HG03571 (cell line): ENCODE results near the gene CAMTA1.

ENCODE experiments used
- ATAC-seq: cut with Tn5 transposase; IDR thresholded peaks from one replicate; pipeline ENCODE4 v1.9.1; 2021; ENCODE audit not compliant: unreplicated experiment

Gene CAMTA1

GRCh38 chr1:7632681-7633080 lies 847.4 kb downstream of the CAMTA1 start:
- no peak for ATAC-seq

GRCh38 chr1:7633506-7634245 lies 848.4 kb downstream of the CAMTA1 start:
- ATAC-seq = no peak

- no peak for ATAC-seq
Observed at GRCh38 chr1:7634546-7635240, 849.4 kb downstream of the CAMTA1 start.

- no peak for ATAC-seq
Observed at GRCh38 chr1:7636795-7637526, 851.7 kb downstream of the CAMTA1 start.

DNA sequence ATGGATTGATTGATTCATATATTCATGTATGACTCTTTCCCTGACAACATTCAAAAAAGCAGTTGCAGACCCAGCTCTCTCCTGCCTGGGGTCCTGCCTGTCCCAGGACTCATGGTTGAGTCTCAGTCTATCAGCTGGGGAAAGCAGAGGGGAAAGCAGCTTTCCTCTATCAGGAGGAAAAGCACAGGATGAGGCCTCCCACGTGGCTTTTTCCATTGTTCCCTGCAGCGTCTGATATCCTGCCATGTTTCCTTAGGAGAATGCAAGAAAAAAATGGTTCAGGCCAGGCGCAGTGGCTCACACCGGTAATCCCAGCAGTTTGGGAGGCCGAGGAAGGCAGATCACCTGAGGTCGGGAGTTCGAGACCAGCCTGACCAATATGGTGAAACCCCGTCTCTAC lies 852.8 kb downstream of the CAMTA1 start:
- no peak for ATAC-seq

DNA sequence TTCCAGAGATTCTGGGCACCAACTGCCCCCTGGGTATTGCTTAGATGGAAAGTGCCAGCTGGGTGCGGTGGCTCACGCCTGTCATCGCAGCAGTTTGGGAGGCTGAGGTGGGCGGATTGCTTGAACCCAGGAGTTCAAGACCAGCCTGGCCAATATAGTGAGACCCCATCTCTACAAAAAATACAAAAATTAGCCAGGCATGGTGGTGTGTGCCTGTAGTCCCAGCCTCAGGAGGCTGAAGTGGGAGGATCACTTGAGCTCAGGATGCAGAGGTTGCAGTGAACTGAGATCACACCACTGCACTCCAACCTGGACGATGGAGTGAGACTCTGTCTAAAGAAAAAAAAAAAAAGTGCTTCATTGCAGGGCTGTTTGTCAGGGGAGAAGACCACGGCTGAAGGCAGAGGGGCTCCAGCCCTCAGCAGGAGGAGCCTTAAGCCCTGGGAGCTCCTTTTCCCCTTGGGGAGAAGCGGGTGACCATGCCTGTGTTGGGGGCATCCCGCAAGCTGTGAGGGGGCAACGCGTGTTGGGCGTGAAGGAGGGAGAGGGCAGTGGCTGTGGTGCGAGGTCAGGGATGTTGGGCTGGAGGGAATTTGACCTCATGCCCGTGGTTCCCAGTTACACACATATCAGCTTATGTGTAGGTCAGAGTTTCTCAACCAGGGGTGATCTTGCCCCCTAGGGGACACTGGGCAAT lies 854.3 kb downstream of the CAMTA1 start:
- no peak for ATAC-seq

DNA sequence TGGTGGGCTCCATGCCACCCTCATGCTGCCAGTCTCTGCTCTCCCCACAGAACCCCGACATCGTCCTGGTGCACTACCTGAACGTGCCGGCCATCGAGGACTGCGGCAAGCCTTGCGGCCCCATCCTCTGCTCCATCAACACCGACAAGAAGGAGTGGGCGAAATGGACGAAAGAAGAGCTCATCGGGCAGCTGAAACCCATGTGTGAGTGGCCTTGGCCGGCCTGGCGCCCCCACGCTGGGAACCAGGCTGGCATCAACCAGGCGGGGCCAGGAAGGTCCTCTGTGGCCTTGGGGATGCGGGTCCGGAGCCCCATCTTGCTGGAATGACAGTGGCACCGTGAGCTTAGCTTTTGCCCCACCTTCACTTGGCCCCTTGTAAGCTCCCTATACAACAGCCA lies 855.1 kb downstream of the CAMTA1 start:
- no peak for ATAC-seq

DNA sequence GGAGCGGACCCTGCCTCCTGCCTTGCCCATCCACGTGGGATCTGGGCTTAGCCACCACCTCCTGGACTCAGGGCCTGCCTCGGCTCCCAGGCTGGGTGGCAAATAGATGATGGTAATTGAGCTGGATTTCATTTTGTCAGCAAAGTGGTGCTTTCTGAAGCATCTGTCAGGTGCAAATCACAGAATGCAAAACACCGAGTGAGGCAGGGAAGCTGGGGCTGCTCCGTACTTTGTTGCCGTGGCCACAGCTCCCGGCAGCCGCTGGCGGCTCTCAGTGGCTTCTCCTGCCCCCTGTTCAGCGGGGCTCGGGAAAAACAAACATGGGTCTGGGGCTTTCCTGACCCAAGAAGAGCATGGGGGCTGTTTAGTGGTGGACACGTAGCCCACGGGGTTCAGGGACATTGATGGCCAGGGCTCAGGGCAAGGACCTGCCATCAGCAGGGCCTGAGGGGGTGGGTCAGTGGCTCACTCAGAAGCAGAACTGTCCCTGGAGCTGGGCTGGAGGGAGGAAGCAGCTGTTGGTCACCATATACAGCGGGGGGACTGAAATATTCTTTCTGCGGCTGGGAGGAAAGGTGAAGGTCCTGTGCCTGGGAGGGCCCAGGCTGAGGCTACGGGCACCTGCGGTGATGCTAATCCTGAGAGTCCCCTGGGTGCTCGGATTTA lies 855.8 kb downstream of the CAMTA1 start:
- ATAC-seq = no peak

GRCh38 chr1:7641587-7642417 lies 856.5 kb downstream of the CAMTA1 start:
- no peak for ATAC-seq

- no peak for ATAC-seq
Observed at GRCh38 chr1:7642418-7642704, 857.1 kb downstream of the CAMTA1 start.

DNA sequence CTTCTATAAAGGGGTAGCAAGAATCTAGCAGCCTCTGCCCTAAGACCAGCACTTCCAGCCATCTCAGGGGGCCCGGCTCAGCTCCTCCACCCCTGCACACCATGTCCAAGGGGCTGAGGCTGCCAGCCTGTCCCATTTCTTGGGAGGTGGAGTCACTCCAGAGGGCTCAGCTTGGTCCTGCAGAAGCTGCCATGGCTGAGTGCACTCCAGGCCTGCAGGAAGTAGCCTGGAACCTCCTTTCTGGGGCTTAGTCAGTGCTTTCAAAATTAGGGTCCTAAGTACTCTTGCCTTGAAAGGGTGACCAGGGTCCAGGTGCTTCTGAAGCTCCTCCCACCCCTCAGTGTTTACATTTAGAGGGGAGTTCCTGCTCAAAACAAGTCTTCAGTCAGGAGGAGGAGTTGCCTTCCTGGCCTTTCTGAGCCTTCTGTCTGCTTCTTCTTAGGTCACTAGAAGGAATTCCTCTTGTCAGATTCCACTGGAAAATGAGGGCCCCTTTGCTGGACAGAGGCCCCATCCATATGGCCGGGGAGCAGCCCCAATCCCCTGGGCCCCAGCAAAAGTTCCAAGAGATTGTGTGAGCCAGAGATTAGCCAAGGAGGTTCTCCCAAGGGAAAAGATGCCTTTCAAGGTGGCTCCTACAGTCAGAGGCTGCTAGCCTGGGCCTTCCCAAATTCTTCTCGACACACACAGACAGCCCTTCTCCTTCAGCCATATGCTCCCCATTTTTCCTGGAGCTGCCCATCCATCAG lies 857.7 kb downstream of the CAMTA1 start:
- no peak for ATAC-seq

DNA sequence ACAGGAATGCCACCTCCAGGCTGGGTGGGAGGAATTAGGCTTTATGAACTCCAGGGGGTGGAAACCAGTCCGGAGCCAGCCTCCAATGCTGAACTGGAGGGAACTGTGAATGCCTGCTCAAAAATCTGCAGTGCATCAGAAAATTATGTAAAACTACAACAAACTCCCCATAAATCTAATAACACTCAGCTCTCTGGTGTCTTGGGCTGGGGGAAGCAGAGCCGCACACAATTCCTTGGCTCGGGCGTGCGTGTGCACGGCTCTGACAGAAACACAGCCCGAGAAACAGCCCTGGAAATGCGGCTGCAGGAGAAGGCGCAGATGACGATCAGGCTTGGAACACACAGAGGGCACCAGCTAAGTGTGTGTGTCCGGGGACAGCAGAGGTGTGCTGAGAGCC lies 858.3 kb downstream of the CAMTA1 start:
- ATAC-seq = no peak

GRCh38 chr1:7644086-7644485 lies 858.8 kb downstream of the CAMTA1 start:
- no peak for ATAC-seq

- ATAC-seq = no peak
Observed at GRCh38 chr1:7644961-7645750, 859.9 kb downstream of the CAMTA1 start.

- ATAC-seq = no peak
Observed at GRCh38 chr1:7645751-7646048, 860.4 kb downstream of the CAMTA1 start.

GRCh38 chr1:7646164-7646563 lies 860.9 kb downstream of the CAMTA1 start:
- no peak for ATAC-seq

DNA sequence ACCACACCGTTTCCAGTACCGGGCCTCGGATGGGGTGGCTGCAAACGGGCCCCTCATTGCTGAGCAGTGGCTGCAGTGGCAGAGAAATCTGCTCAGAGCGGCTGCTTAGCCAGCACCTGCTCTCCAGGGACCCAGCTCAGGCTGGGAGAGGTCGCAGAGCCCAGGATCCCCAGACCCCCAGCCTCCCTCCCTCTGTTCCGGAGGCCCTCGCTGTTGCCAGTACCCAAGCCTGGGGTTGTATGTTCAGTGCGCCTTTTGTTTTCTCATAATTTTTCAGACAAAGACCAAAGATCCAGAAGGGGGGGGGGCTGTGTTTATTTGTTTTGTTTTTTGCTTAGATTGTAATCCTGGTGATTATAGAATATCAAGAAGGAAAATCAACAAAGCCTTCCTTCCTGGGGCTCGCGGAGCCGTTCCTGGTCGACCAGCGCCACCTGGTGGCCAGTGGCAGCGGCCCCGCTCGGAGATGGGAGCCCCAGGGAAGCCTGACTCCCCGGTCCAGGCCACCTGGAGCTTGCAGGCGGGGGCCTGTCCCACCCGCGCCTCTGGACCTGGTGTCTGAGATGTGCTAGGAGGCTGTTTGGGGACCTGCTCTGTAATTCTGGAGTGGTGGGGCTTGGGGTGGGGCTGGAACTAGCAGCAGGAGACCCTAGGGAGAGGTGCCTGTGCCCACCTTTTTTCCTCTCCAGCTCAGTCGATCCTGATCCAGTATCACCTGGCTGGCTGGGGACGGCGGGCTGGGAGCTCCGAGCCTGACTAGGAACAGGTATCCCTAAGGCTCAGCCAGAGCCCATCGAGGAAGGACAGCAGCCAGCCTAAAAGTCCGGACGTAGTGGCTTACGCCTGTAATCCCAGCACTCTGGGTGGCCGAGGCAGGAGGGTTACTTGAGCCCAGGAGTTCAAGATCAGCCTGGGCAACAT lies 862.0 kb downstream of the CAMTA1 start:
- no peak for ATAC-seq
